A204.1 (cell line): ENCODE data around the gene YOD1.
A peak's percentile ranks its signal among the peaks of the same experiment; 100 is the strongest.

Experiments used
- FAIRE-seq: peaks from 2 replicates; lab custom pipeline; 2012; peaks lifted over from hg19 to GRCh38; lab: Jason Lieb, UNC

YOD1 gene

DNA sequence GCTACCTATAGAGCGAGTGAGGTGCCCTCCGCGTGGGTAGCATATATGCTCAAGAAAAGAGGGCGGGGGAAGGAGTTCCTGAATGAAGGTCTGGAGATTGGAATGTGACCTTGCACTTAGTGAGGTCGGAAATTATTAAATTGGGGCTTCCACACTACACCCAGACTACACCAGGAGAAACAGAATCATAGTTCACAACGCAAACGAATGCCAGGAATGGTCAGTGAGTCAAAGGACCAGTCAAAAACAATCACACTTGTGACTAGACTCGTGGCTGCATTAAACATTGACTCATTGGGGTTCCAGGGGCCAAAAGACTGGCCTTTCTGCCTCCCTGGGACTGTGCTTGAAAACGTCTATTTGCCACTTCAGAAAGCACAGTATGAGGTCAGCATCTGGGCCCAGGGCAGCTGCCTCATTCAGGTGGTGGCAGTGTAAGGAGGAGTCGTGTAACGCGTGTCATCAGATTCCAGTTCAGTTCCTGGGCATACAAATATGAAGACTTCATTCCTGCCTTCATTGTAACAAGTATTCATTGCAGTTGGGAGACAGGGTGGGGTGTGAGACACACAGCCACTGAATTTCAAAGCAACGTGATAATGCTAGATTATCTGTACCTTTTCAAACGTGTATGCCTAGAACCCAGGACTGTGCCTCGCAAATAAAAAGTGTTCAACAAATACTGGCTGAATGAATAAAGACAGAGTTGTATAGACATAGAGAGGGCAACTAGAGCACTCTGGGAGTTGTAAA lies at the start of gene YOD1:
TSS of gene YOD1 (minus strand) at position 18 of the 753 bp plus-strand sequence. CDS start 178 bp downstream, outside the sequence.
- no peak for FAIRE-seq

DNA sequence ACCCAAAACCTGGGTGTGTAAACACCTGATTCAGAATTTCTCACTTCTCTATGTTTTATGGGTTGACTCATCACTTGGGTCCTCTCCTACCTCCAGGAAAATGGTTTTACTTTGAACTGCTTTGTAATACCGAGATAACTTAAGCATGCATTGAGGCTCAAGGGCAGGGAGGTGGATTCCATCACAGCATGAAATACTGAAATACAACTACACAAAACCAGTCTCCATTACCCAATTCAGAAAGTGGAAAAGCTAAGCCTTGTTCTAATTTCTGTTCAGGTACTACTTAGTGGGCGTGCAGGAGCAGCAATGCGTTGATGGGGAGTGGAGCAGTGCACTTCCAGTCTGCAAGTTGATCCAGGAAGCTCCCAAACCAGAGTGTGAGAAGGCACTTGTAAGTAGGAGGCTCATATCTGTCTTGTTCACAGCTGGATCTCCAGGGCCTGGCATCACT lies 46.9 kb upstream of the YOD1 start:
- FAIRE-seq, result no peak

DNA sequence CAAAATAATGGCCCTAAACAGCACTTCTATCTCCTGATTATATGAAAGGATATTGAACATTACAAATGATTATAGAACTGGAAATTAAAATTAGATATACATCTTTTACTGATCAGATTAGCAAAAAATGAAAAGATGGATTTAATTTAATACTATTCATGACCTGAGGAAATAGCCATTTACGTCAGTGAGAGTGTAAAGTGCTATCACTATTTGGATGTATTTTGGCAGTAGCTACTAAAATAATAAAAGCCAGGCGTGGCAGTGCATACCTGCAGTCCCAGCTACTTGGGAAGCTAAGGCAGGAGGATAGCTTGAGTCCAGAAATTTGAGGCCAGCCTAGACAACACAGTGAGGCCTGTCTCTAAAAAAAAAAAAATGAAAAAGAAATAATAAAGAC lies 42.9 kb upstream of the YOD1 start:
- no peak for FAIRE-seq

DNA sequence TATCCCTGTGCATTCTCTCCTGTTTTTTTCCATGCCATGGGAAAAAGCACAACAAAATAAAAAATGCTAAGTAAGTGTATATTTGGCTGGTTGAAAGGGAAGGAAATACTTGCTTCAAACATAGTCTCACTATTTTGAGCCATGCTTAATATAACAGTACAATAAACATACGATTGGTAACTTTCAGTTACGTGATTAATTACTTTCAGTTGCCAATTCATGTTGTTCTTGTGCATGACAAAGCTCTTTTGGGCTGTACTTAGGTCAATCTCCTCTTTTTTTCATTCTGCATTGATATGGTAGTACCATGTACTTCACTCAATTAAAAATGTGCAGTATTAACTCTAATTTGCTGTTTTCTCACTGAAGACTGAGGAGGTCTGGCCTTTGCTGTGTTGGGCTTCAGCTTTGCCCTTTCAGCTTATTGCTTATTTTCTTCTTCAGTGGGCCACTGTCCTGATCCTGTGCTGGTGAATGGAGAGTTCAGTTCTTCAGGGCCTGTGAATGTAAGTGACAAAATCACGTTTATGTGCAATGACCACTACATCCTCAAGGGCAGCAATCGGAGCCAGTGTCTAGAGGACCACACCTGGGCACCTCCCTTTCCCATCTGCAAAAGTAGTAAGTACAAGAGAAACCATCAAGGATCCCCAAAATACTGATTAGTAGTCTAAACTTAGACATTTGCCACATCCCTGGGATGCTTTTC lies 40.3 kb upstream of the YOD1 start:
- FAIRE-seq, result no peak

DNA sequence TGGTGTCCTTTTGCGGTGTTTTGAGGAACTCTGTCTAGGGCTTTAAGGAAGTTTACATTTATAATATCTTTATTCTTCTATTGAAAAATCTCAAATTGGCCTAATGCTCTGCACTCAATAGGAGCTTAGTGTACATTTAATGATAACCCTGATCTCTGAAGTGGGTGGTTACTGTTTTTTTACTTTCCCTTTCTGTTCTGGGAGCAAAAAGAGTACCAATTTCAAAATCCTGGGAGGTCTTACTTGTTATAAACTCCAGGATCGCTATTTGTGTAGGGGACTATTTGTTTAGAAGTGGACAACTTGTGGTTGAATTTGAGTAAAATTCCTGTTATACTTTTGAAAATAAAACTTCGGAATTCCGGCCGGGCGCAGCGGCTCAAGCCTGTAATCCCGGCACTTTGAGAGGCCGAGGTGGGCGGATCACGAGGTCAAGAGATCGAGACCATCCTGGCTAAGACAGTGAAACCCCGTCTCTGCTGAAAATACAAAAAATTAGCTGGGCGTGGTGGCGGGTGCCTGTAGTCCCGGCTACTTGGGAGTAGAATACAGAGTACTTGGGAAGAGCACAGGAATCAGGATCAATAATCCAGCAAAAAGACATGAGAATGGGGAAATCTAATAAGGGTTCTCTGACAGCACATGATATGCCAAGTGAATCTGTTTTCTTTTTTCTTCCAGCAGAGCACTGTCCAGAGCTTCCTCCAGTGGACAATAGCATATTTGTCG lies 38.8 kb upstream of the YOD1 start:
- FAIRE-seq, result no peak

DNA sequence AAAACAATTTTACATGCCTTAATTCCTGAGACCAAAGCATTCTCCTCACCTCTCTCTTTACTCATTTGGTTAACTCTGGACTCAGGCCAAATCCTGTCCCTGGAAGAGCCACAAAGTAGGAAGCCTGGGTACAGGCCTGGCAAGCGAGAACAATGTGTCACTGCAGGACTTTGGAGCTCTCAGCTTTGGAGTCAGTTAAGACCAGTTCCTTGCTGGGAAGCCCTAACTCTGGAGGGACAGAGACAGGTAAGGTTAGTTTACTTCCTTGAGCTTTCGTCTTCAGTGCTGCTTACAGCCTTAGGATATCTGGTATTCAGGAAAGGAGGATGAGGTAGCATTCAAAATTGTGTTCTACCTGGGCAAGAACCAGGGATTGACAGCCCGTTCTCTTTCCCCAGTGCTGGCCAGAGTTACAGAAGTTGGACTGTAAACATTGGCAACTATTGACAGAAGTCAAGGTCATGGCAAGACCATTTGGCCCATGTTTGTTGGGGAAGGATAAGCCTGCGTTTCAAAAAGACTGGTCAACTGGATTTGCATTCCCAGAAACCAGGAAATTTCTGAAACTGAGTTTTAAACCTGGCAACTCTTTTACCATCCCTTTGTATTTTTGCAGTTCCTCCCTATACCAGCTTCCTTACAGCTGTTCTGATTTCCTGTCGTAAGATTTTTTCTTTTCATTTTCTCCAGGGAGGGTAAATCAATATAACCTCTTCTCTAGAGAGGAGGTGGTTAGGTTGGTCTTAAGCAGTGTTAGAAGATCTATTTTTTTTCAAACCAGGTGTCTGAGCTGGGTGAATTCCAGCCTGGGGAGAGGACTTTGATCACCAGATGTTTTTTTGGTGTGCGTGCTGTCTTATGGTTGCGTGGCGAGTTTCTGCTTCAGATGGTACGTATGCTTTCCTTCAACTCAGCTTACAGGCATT lies 38.0 kb upstream of the YOD1 start, which contains the start of gene C4BPB:
TSS of gene C4BPB (plus strand) at position 160 of the 926 bp plus-strand sequence. CDS start at position 832, 672 bp downstream.
- no peak for FAIRE-seq

DNA sequence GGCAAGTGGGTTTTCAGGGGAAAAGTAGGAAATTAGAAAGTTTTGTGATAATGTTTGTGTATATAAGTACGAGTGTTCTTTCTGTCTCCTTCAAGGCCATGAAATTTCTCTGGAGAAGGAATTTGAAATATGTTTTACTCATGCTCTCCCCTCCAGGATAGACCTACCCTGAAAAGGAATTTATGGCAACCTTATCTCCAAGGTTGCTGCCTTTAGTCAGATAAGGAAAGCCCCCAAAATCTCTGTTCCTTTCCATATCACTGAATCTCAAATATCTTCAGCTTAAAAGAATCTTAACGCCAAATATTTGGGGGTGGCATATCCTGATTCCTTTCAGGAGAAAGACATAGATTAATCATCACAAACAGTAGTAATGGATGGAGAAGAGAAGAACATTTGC lies 37.2 kb upstream of the YOD1 start:
- no peak for FAIRE-seq

DNA sequence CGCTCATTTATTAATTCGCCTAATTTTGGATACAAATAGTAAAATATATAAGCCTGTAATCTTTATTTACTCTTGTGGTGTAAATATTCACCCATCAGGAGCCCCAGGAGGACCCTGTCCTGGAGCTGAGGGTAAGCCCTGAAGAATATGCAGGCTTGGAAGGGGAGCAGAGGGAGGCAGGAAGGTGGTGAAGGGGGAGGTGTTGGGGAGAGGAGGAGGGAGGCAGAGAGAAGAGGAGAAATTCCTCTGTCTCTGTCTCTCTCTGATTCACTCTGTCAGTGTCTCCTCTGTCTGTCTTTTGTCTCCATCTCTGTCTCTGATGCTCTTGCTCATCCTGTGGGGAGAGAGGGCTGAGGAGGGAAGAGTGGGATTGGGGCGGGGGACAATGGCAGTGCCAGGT lies 34.9 kb upstream of the YOD1 start:
- no peak for FAIRE-seq

DNA sequence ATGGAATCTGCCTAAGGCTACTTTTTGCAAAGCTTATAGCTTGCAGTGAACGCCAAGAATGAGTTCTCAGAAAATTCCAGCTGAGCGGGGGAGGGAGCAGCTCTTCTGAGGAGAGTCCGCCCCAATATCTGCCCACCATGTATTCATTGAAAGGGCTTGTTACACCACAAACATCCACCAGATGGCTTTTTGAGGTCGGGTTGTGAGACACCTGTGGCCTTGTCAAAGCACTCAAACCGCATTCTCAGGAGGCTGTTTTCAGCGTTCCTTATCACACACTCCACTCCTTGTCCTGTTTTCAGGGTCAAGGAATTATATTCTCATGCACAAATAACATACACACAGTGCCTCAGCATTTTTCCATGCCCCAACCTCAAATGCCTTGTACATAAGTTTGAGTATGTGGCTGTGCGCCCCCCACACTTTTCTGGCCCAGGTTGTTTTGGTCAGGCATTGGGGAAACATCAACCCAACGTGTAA lies 33.7 kb upstream of the YOD1 start:
- FAIRE-seq, result no peak

DNA sequence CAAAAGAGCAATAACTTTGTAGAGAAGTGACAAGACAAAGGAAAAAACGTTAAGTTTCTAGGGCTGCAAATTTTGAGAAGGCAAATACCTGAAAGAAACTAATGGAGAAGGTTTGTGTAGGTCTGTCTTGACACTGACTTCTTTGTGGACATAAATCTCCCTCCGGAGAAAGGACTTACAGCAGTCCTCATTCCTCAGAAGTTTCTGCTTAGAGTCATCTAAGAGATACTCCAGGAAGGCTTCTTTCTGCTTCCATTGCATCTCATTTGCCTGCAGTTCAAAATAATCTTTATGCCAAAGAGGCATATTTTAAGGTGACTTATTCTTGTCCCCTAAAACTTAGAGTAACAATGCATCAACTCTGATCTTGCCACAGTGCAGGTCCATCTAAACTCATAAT lies 33.2 kb upstream of the YOD1 start:
- no peak for FAIRE-seq

DNA sequence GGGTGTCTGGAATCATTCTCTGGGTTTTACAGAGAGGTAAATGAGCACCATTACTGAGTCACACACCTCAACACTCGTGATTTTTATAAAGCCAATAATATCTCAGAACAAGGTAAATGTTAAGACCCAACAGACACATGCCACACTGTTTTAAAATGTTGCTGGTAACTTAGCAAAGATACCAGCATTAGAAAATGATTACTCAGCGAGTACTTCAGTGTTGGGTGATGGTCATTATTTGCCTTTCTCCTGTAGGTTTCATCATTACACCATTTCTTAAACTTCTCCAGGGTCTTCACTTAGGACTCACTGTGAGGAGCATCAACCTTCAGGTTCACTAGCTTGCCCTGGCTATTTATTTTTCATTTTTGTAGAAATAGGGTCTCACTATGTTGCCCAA lies 30.8 kb upstream of the YOD1 start:
- FAIRE-seq, result no peak

DNA sequence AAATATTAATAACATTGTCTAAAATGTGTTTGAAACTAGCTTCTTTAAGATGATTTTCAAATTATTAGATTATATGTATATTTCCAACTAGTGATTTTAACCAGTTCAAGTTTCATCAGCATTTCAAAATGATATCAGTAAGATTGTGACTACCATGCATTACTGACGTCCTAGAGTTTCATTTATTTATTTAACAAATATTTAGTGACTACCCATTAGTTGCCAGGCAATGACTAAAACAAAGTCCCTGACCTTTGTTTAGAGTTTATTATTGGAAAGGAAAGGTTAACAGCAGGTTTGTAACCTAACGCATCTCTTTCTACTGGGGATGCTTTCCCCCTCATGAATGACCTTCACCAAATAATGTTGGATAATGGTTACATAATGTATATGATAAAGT lies 30.1 kb upstream of the YOD1 start:
- FAIRE-seq, result no peak

DNA sequence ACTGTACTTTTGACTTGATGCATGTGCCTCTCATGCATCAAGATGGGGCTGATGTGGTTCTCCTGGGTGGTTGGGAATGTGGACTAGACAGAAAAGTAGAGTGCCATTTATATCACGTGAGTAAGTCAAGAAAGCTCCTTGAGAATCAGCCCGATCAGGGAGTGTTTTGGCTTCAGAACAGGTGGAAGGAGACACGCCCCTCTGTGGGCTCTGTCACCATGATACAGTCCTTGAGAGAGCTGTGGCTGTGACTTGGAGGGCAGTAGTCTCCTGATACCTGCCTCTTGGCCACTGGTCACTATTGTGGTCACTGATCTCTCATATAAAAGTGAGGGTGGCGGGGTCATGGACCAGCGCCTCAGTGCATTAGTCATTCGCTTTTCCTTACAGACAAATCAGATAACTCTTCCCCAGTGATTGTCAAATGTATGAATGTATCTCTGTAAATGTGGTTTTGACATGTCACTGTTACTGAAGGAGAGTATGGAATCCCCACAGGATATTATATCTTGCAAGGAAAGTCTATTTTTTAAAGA lies 28.8 kb upstream of the YOD1 start:
- FAIRE-seq, result no peak

DNA sequence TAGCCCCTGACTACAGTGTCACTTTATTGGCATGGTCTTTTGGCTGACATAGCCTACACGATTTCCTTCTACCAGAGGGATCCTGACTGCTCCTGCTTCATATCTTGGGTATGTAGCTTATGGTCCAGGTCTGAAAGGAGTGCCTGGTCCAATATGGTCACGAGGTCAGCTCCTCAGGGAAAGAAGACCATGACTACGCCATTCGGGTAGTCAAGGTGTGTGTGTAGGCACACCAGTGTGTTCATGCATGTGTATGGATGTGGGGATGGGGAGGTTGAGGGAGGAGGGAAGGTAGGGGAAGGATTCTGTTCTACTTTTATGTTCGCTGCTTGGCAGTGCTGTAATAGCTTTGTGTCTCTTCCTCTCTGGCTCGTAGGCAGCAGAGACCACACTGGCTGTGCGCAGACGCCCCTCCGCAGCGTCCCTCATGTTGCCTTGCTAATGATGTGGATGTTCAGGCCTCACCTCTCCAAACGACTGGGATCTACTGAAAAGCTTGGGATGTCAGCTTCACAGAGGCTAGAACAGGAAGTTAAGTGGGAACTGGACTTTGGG lies 27.6 kb upstream of the YOD1 start:
- FAIRE-seq, result no peak

DNA sequence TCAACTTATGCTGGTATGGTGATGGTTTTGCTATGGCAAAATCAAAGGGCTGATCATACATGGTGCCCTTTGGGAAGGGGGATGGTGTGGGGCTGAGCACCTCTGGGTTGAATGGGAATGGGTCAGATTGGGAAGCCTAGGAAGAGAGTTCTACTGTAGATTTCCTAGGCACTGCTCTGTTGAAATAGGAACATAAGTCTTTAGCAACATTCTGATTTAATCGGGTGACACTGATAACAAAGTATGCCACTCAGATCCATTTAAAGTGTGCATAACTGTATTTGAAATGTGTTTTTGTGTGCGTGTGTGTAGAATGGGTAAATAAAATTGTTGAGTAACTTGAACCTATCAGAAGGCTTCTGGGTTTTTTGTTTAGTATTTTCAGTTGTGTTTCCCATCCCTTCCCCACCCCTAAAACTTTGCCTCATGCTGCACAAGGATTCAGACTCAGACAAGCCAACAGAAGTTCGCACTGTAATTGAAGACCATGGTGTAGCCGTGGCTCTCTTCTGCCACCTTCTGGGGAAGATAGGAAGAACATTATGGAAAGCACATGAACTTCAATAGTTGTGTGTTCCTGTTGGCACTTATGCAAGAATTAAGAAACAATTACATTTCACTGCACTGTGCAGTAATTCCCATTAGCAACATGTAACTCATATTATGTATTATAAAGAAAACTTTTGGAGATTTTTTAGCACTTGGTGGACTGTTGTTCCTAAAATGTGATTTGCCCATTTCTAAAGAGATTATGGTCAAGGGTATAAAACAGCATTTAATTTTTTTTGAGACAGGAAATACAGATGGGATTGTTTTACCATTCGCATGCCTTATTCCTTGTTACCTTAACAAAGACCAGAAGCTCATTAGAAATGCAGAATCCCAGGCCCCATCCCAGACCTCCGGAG lies 26.7 kb upstream of the YOD1 start:
- FAIRE-seq, result peak; percentile 91

DNA sequence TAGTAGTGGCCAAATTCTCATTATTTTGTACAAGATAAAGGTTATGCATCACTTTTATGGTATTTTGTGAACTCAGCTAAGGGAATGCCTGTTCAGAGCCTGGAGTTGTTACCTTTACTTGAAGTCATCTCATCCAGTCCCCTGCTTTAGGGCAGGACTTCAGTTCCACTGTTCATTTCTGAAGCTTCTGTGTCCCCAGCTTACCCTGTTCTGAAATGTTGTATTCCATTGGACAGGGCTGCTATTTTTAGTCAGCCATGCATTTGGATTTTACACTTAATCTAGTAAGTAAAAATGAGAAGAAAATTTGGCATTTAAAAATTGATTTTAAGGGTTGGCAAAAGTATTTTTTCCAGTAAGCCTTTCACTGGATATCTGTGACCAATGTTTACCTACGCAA lies 26.0 kb upstream of the YOD1 start:
- no peak for FAIRE-seq

DNA sequence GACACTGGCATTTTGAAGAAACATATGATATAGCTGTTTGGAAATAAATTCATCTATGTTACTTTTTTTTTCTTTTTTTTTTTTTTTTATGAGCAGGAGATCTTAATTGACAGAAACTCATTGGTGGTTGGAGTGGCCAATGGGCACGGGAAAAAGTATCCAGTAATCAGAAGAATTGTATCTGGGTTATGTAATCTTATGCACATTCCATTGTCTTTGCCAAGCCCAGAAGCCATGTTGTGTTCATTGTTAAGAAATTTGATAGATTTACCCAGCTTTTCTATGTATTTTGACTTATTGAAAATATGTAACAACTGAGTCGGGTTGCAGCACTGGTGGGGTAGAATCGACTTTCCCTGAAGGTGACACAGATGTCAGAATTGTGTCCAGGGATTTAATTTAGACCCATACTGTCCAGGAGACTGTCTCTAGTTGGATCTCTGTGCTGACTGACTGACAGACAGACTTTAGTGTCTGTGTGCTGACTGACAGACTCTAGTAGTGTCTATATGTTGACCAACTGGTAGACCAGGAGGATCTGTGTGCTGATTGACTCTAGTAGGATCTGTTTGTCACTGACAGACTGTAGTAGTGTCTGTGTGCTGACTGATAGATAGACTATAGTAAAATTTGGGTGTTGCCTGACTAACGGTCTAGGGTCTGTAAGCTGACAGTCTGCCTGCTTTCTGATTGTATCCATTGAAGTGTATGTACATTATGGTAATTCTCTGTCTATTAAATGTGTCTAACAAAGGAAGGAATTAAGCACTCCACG lies 25.4 kb upstream of the YOD1 start:
- no peak for FAIRE-seq

DNA sequence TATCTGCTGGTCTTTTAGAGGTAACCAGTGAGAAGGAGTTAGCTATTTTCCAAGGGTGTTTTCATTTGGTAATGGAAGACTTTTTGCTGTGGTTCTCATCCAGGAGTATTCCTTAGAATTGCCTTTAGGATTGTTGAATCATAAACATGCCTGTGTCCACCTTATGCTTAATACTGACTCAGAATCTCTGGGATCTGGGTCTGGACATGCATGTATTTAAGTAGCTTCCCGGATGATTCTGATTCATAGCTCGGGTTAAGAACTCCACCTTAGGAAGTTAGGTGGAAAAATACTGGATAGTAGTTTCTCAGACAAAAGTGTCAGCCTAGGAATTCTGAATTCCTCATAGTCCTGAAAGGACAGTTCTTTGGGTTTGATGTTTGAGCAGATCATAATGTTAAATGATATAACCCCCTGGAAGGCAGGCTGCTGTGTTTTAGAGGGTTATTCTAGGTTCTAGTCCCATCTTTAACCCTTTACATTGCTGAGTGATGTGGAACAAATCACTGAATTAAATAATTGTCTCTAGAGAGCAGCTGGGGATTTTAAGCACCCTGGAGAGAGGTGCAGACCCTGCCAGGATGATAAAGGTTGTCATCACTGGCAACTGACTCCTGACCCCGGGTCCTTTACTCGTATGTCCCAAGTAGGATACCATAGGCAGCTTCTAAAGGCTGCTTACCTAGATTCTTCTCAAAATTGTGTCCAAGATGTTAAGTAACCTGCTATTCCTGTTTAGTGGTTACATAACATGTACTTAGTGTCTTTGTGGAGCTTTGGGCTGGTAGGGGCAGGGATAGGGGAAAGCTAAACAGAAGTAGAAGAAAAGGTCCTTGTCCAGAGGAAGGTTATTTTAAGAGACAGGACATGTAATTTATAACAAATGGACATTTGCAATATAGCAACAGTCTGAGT lies 23.2 kb upstream of the YOD1 start:
- no peak for FAIRE-seq
